ENCODE measurements around the gene FAM240B. TPM values are rescaled to one million over a fixed set of nuclear protein-coding genes. Genes with fewer than 3 reads are reported as not detected.

FAM240B gene
- total RNA-seq, 4 donors from 2014 or later: not detected

DNA sequence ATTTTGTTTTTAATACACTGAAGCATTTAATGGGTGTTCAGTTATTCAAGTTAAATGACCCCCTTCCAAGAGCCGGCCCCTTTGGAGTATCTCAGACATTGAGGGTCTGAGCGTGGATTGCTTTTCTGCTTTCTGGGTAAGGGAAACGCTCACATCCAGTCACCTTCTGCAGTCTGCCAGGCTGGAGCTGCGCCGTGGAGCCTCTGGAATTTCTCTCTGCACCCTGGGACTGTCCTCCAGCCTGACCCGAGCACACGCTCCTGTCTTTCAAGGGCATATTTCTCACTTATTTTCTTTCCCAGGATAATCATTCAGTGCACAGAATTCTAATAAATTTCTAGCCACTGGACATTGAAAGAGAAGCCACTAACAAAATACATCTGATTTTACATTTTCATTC, 13.4 kb downstream of the FAM240B start:
- ATAC-seq (ENCODE audit: low FRiP score) (no peak), DNase-seq (ENCODE audit: low spot score) (no peak)
- TF ChIP-seq, protein P1, sequence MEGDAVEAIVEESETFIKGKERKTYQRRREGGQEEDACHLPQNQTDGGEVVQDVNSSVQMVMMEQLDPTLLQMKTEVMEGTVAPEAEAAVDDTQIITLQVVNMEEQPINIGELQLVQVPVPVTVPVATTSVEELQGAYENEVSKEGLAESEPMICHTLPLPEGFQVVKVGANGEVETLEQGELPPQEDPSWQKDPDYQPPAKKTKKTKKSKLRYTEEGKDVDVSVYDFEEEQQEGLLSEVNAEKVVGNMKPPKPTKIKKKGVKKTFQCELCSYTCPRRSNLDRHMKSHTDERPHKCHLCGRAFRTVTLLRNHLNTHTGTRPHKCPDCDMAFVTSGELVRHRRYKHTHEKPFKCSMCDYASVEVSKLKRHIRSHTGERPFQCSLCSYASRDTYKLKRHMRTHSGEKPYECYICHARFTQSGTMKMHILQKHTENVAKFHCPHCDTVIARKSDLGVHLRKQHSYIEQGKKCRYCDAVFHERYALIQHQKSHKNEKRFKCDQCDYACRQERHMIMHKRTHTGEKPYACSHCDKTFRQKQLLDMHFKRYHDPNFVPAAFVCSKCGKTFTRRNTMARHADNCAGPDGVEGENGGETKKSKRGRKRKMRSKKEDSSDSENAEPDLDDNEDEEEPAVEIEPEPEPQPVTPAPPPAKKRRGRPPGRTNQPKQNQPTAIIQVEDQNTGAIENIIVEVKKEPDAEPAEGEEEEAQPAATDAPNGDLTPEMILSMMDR (IDR thresholded peaks at IDR 0.05): no peak

DNA sequence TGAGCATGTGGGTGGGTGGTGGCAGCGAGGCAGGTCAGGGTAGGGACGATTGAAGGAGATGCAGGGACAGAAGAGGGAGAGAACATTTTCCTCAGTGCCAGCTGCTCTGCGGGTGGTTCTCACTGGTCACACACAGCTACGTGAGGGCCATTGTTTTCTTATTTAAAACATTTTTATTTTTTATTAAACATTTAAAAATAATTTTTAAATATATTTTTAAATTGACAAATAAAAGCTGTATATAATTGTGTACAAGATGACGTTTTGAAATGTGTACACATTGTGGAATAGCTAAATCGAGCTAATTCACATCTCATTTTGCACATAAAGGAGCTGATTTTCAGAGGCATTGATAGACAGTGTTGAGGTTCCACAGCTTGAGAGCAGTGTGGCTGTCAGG, 14.0 kb downstream of the FAM240B start:
- no peak for DNase-seq (ENCODE audit: low spot score)
- TF ChIP-seq, protein P1 (IDR thresholded peaks at IDR 0.05): no peak
- no peak for ATAC-seq (ENCODE audit: low FRiP score)

DNA sequence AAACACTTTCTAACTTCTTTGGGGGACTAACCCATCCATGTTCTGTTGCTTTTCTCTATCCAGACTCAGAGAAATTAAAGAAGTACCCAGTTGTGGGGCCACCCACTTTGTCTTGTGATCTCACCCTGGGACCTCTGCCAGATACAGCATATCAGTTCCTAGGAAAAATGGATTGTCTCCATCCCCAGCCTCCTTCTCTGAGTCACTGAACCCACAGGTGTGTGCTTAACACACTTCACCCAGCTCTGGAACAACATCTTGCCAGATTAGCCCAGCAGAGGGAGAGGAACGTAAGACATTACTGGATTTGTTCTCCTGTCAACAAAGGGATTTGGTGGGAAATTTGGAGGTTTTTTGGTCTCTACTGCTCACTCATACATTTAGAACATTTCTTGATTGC, 19.2 kb downstream of the FAM240B start:
- DNase-seq (ENCODE audit: low spot score): no peak

GRCh38 chr9:38699337-38699736, 20.6 kb downstream of the FAM240B start:
- ATAC-seq (ENCODE audit: low FRiP score): no peak
- DNase-seq (ENCODE audit: low spot score): no peak
- TF ChIP-seq, protein P1 (IDR thresholded peaks at IDR 0.05): no peak

More for the DNA sequence above, 19.2 kb downstream of the FAM240B start:
- ATAC-seq (ENCODE audit: low FRiP score): peak; percentile 48
- TF ChIP-seq, protein P1 (IDR thresholded peaks at IDR 0.05): no peak

GRCh38 chr9:38697776-38698300, 22.1 kb downstream of the FAM240B start:
- no peak for DNase-seq (ENCODE audit: low spot score)
- no peak for ATAC-seq (ENCODE audit: low FRiP score)
- TF ChIP-seq, protein P1 (IDR thresholded peaks at IDR 0.05): no peak

GRCh38 chr9:38696999-38697398, 22.9 kb downstream of the FAM240B start:
- ATAC-seq (ENCODE audit: low FRiP score) (no peak), DNase-seq (ENCODE audit: low spot score) (no peak)
- TF ChIP-seq, protein P1 (IDR thresholded peaks at IDR 0.05): no peak

- TF ChIP-seq, protein P1 (IDR thresholded peaks at IDR 0.05): no peak
- DNase-seq (ENCODE audit: low spot score): no peak
- ATAC-seq (ENCODE audit: low FRiP score): no peak
Observed at GRCh38 chr9:38694676-38695075, 25.3 kb downstream of the FAM240B start.

Measured in omental fat pad (tissue), 4 donors.